OCI-LY1 (cell line): ENCODE measurements around the gene SHISA4.

Experiments
- EZH2 ChIP-seq: fragments of 200-600 bp; sonication (generic), shearing (Covaris generic); IDR thresholded peaks from 2 replicates; pipeline ENCODE4 v1.8.0; 2017; ENCODE audit warnings: borderline replicate concordance, mixed run types, mild to moderate bottlenecking, antibody characterized with exemption, low read length, moderate library complexity, mixed read lengths
- TF ChIP-seq, protein P1 (sequence below): fragments of 200-600 bp; sonication (generic), shearing (Covaris generic); IDR thresholded peaks from 2 replicates; pipeline ENCODE4 v1.5.1; 2017; ENCODE audit warnings: mild to moderate bottlenecking, antibody characterized with exemption, low read length, moderate library complexity, mixed read lengths

DNA sequence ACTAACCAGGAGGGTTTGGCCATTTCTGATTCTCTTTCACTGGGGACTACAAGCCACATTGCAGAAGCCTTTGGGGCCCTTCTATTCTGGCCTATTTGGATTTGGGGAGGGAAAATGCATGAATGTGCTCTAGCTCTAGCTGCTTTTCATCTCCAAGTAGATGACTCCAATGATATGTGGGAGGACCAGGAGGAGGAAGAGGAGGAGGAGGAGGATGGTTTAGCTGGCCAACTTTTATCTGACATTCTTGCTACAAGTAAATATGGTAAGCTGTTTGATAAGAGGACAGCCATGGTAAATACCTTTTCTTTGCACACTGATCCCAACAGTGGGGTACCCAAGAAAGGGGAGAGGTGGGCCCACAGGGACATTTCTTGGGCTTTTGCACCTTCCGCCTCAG is 14.0 kb upstream of the SHISA4 start:
- TF ChIP-seq, protein P1, sequence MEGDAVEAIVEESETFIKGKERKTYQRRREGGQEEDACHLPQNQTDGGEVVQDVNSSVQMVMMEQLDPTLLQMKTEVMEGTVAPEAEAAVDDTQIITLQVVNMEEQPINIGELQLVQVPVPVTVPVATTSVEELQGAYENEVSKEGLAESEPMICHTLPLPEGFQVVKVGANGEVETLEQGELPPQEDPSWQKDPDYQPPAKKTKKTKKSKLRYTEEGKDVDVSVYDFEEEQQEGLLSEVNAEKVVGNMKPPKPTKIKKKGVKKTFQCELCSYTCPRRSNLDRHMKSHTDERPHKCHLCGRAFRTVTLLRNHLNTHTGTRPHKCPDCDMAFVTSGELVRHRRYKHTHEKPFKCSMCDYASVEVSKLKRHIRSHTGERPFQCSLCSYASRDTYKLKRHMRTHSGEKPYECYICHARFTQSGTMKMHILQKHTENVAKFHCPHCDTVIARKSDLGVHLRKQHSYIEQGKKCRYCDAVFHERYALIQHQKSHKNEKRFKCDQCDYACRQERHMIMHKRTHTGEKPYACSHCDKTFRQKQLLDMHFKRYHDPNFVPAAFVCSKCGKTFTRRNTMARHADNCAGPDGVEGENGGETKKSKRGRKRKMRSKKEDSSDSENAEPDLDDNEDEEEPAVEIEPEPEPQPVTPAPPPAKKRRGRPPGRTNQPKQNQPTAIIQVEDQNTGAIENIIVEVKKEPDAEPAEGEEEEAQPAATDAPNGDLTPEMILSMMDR: no peak
- TF ChIP-seq EZH2: no peak
